ENCODE results near the gene PTPRZ1.

The PTPRZ1 gene

DNA sequence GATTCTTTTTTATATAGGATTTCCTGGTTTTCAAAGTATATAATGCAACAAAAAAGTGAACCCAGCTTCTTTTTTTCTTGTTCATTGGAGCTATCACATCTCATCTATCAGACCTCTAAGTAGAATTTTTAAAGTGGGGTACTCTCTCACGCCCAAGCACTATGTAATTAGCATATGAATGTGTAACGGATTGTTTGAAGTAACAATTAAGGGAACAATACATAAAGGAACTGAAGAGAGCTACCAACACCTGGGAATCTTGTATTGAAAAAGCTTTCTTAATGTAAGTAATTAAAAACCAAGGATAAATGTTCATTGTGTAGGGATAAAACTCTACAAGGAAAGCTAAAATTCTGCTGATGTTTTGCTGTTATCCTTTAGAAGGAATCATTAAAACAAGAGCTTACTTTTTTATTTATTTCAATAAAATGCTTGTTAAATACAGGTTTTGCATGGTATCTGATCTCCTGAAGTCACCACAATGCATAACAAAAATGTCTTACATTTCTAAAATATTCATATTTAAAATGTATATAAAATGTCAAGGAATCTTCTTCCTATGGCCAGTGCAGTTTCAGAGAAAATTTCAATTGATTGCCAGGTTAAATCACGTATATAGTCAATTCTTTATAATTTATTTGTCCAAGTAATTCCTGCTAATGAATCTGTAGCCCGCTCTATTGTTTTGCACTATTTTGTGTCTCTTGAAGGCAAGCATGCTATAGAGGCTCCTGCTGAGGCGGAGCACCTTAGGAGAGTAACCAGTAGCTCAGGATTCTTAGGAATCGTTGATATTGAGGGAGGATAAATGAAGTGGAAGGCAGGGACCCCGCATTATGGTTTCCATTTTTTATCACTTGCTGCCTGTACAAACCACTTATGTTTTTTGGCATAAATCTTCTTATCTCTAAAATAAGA, 51.6 kb downstream of the PTPRZ1 start:
- Histone ChIP-seq H3K27ac (ENCODE audit: low read depth, low read length) (no peak overlapping the region), H3K9me2 (replicated peaks; ENCODE audit: insufficient read depth, low read length) (no peaks in the 10 kb centered on the region), H3K36me3 (ENCODE audit: low read length) (no peaks in the 10 kb centered on the region), H2AFZ (ENCODE audit: low read depth, low read length, severe bottlenecking) (no peak overlapping the region), H3K4me2 (ENCODE audit: low read depth, low read length, poor library complexity, severe bottlenecking) (no peak overlapping the region), H3K79me2 (ENCODE audit: insufficient read depth, low read length) (no peaks in the 10 kb centered on the region), H3K4me3 (ENCODE audit: insufficient read depth, low read length, poor library complexity, severe bottlenecking) (no peak overlapping the region), H3K9ac (ENCODE audit: low read length) (no peak overlapping the region), H4K20me1 (ENCODE audit: low read depth, low read length) (no peaks in the 10 kb centered on the region), H3K9me3 (ENCODE audit: insufficient read depth, low read length) (no peaks in the 10 kb centered on the region), H3K27me3 (ENCODE audit: low read length) (no peaks in the 10 kb centered on the region), H3F3A (ENCODE audit: insufficient read depth) (no peaks in the 10 kb centered on the region)
- TF ChIP-seq, protein P1, sequence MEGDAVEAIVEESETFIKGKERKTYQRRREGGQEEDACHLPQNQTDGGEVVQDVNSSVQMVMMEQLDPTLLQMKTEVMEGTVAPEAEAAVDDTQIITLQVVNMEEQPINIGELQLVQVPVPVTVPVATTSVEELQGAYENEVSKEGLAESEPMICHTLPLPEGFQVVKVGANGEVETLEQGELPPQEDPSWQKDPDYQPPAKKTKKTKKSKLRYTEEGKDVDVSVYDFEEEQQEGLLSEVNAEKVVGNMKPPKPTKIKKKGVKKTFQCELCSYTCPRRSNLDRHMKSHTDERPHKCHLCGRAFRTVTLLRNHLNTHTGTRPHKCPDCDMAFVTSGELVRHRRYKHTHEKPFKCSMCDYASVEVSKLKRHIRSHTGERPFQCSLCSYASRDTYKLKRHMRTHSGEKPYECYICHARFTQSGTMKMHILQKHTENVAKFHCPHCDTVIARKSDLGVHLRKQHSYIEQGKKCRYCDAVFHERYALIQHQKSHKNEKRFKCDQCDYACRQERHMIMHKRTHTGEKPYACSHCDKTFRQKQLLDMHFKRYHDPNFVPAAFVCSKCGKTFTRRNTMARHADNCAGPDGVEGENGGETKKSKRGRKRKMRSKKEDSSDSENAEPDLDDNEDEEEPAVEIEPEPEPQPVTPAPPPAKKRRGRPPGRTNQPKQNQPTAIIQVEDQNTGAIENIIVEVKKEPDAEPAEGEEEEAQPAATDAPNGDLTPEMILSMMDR (IDR thresholded peaks at IDR 0.05; ENCODE audit: insufficient read depth, low read length, poor library complexity, severe bottlenecking) = no peak
- TF ChIP-seq EZH2phosphoT487 (conservative IDR thresholded peaks at IDR 0.05; ENCODE audit: low read length) = no peak

DNA sequence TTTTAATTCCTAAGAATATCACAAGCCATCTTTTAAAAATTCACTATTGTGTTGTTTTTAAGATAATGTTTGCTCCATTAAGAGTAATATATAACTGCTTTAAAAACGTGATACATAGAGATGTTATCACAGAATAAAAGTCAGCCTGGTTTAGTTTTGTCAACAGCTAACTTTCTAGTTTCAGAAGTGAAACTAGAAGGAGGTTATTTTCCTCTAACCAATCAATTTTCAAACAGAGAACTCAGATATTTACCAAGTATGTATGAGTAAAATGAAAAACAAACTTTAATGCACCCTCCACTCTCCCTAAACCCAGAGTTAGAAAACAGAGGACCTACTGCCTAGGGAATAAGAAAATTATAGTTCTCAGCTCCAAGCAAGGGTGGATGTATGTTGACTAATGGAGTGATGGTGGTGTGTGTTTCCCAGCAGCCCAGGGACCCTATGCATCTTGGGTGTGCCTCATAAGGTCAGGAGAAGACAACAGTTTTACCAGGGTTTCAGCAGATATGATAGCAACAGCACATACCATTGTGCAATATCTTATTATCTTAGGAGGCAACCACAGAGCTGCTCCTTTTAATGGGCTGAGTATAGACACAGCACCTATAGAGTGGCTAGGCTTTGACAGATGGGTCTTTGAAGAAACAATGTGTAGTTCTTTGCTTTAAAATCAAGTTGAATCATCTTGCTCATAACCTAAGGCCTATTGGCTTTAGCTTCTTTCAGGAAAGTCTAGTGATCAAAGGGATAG, 58.4 kb downstream of the PTPRZ1 start:
- H4K20me1 ChIP-seq (ENCODE audit: low read depth, low read length) = no peaks in the 10 kb centered on the region
- H3K36me3 ChIP-seq (ENCODE audit: low read length) = no peaks in the 10 kb centered on the region
- H3K4me2 ChIP-seq (ENCODE audit: low read depth, low read length, poor library complexity, severe bottlenecking) = no peak overlapping the region
- no peaks in the 10 kb centered on the region for H3K79me2 ChIP-seq (ENCODE audit: insufficient read depth, low read length)
- no peaks in the 10 kb centered on the region for H3F3A ChIP-seq (ENCODE audit: insufficient read depth)
- no peak overlapping the region for H3K27ac ChIP-seq (ENCODE audit: low read depth, low read length)
- H3K4me3 ChIP-seq (ENCODE audit: insufficient read depth, low read length, poor library complexity, severe bottlenecking) = no peak overlapping the region
- H3K27me3 ChIP-seq (ENCODE audit: low read length) = no peaks in the 10 kb centered on the region
- no peaks in the 10 kb centered on the region for H3K9me3 ChIP-seq (ENCODE audit: insufficient read depth, low read length)
- no peak overlapping the region for H2AFZ ChIP-seq (ENCODE audit: low read depth, low read length, severe bottlenecking)
- no peak for TF ChIP-seq EZH2phosphoT487 (conservative IDR thresholded peaks at IDR 0.05; ENCODE audit: low read length)
- TF ChIP-seq, protein P1 (IDR thresholded peaks at IDR 0.05; ENCODE audit: insufficient read depth, low read length, poor library complexity, severe bottlenecking) = no peak
- H3K9me2 ChIP-seq (replicated peaks; ENCODE audit: insufficient read depth, low read length) = no peaks in the 10 kb centered on the region
- H3K9ac ChIP-seq (ENCODE audit: low read length) = no peak overlapping the region

DNA sequence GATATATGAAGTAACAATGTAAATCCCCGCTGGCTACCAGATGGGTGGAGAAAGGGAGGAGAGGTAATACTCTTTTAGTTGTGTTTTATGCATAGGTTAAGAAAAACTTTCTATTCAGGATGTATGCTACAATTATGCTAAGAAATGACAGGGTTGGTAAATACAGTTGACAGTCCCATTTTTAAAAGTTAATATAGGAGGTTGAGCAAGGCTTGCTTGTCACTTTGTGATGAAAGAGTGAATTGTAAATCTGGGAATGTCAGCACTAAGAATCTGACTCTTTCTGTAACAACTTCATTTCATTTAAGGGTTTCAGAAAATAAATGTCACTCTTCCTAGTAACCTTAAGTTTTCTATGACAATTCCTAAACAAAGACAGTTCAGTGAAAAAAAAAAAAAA, 59.8 kb downstream of the PTPRZ1 start:
- TF ChIP-seq, protein P1 (IDR thresholded peaks at IDR 0.05; ENCODE audit: insufficient read depth, low read length, poor library complexity, severe bottlenecking) = no peak
- no peak for TF ChIP-seq EZH2phosphoT487 (conservative IDR thresholded peaks at IDR 0.05; ENCODE audit: low read length)
- H3K9ac ChIP-seq (ENCODE audit: low read length) = no peak overlapping the region
- H4K20me1 ChIP-seq (ENCODE audit: low read depth, low read length) = no peaks in the 10 kb centered on the region
- no peaks in the 10 kb centered on the region for H3K9me2 ChIP-seq (replicated peaks; ENCODE audit: insufficient read depth, low read length)
- H3K27me3 ChIP-seq (ENCODE audit: low read length) = no peaks in the 10 kb centered on the region
- H3K4me2 ChIP-seq (ENCODE audit: low read depth, low read length, poor library complexity, severe bottlenecking) = no peak overlapping the region
- no peaks in the 10 kb centered on the region for H3K79me2 ChIP-seq (ENCODE audit: insufficient read depth, low read length)
- H3K27ac ChIP-seq (ENCODE audit: low read depth, low read length) = no peak overlapping the region
- no peaks in the 10 kb centered on the region for H3K9me3 ChIP-seq (ENCODE audit: insufficient read depth, low read length)
- no peaks in the 10 kb centered on the region for H3F3A ChIP-seq (ENCODE audit: insufficient read depth)
- no peak overlapping the region for H2AFZ ChIP-seq (ENCODE audit: low read depth, low read length, severe bottlenecking)
- no peaks in the 10 kb centered on the region for H3K36me3 ChIP-seq (ENCODE audit: low read length)
- H3K4me3 ChIP-seq (ENCODE audit: insufficient read depth, low read length, poor library complexity, severe bottlenecking) = no peak overlapping the region

All from SU-DHL-6 (cell line).